Ascending aorta (tissue), 2 donors: ENCODE results near the gene IL1RL1. TPM values are rescaled to one million over a fixed set of nuclear protein-coding genes. Genes with fewer than 3 reads are reported as not detected.

Experiments used
- DNase-seq, 2 donors: peaks; one replicate each; pipeline ENCODE4 v3.0.0-alpha.2; 2019; ENCODE audit warnings: low spot score in 2 of 2
- H3K27ac ChIP-seq, 2 donors: fragments of 200-600 bp; sonication (generic); one replicate each; pipeline ENCODE4 v1.5.1; 2016 to 2017; ENCODE audit warnings: mild to moderate bottlenecking in 1 of 2
- H3K27me3 ChIP-seq: fragments of 200-600 bp; sonication (generic); one replicate; pipeline ENCODE4 v1.5.1; 2017
- H3K36me3 ChIP-seq, 2 donors: fragments of 200-600 bp; sonication (generic); one replicate each; pipeline ENCODE4 v1.5.1; 2016
- H3K4me1 ChIP-seq, 2 donors: fragments of 200-600 bp; sonication (generic); one replicate each; pipeline ENCODE4 v1.5.1; 2016 to 2017; ENCODE audit warnings: mild to moderate bottlenecking in 1 of 2
- H3K4me3 ChIP-seq, 2 donors: fragments of 200-600 bp; sonication (generic); one replicate each; pipeline ENCODE4 v1.5.1; 2016 to 2017; ENCODE audit warnings: mild to moderate bottlenecking in 1 of 2
- H3K9me3 ChIP-seq, 2 donors: fragments of 200-600 bp; sonication (generic); one replicate each; pipeline ENCODE4 v1.5.1; 2016
- intact Hi-C: fragments of 100-400 bp; cut with DNase I; formaldehyde crosslinking; loops from one replicate; pipeline ENCODE4 v1.15.1; 2023
- total RNA-seq: library from RNA; depleted of rRNA; stranded (reverse); fragments of >200 nt; gene quantifications from one replicate; pipeline ENCODE4 v1.1.0, GENCODE V29; 2016
- TF ChIP-seq, protein P1 (sequence below), 3 experiments: fragments of 200-600 bp in 2 of 3; fragments of 450-650 bp in 1 of 3; sonication (generic) in 2 of 3; IDR thresholded peaks; one replicate each; pipeline ENCODE4 v1.5.1; 2016 to 2019; ENCODE audit warnings: antibody characterized with exemption in 3 of 3, mild to moderate bottlenecking in 1 of 3, moderate library complexity in 1 of 3

IL1RL1 gene
- total RNA-seq, 1 donor from 2014 or later: 3.4 TPM

DNA sequence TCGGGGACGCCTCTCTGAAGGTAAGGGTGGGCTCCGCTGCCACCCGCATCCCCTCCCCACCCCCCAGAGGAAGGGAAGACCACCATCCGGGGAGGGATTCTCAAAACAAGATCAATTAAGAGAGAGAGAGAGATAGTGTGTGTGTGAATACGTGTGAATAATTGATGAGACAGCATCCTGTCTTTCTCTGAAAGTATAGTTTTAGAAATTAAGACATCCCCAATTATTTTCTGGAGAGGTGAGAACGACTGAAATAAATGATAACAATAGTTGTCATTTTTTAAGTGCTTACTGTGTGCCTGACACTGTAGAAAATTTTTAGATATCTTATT is 45.0 kb downstream of the IL1RL1 start:
- TF ChIP-seq, protein P1, sequence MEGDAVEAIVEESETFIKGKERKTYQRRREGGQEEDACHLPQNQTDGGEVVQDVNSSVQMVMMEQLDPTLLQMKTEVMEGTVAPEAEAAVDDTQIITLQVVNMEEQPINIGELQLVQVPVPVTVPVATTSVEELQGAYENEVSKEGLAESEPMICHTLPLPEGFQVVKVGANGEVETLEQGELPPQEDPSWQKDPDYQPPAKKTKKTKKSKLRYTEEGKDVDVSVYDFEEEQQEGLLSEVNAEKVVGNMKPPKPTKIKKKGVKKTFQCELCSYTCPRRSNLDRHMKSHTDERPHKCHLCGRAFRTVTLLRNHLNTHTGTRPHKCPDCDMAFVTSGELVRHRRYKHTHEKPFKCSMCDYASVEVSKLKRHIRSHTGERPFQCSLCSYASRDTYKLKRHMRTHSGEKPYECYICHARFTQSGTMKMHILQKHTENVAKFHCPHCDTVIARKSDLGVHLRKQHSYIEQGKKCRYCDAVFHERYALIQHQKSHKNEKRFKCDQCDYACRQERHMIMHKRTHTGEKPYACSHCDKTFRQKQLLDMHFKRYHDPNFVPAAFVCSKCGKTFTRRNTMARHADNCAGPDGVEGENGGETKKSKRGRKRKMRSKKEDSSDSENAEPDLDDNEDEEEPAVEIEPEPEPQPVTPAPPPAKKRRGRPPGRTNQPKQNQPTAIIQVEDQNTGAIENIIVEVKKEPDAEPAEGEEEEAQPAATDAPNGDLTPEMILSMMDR (IDR thresholded peaks at IDR 0.05): no peak

DNA sequence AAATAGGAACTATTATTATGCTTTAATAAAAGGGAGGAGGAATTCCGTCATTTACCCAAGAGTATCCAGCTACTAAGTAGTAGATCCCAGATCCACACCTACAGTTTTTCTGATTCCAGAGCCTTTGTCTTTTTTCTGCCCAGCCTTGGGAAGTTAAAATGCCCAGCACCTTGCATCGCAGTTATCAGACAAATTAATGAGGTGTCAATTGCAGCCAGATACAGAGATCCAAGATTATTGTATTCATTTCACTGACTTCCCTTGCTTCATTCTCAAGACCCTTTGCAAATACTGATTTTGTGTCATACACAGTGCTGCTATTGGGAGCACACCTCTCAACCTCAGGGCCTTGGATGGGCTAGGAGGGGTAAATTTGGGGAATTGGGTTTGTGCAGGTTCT is 45.4 kb downstream of the IL1RL1 start:
- intact Hi-C loops: loop anchor here (5.0 to 10.0 kb wide), 3 partner anchors 104 to 334 kb away; partner anchors contain the start of gene IL1RL2
- peaks cover 2 to 3% of the 10 kb centered on the region in 2 donors for H3K4me1 ChIP-seq
- H3K27me3 ChIP-seq: no peaks in the 10 kb centered on the region

More for the DNA sequence above, 45.0 kb downstream of the IL1RL1 start:
- H3K27ac ChIP-seq: peak overlapping the region; percentile 58 to 71
- intact Hi-C loops: loop anchor here (5.0 to 10.0 kb wide), 3 partner anchors 104 to 334 kb away; partner anchors contain the start of gene IL1RL2
- H3K36me3 ChIP-seq: no peaks in the 10 kb centered on the region
- H3K4me1 ChIP-seq: peaks cover 2 to 3% of the 10 kb centered on the region in 2 donors
- H3K27me3 ChIP-seq: no peaks in the 10 kb centered on the region
- DNase-seq: no peak
- peak overlapping the region; percentile 66 to 91 for H3K4me3 ChIP-seq
- H3K9me3 ChIP-seq: no peaks in the 10 kb centered on the region

DNA sequence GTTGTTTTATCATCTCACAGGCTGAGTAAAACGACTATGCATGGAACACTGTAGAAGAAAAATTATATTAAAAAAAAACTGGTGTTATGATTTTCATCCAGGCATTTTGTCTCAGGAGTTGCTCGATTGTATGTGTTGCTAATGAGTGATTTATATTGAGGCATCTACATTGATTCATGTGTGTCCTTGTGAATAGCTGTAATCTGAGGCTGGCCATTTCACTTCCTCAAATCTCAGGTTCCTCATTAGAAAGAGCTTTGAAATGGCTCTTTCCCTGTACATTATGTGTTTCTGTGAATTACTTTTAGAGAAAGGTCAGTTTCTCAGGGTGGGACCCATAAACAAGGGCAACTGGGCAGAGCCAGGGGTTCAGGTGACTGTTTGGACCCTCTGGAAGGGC is 46.6 kb downstream of the IL1RL1 start:
- DNase-seq: no peak
- H3K27me3 ChIP-seq: no peaks in the 10 kb centered on the region
- no peaks in the 10 kb centered on the region for H3K36me3 ChIP-seq
- no peak overlapping the region for H3K4me3 ChIP-seq
- H3K27ac ChIP-seq: no peak overlapping the region
- no peaks in the 10 kb centered on the region for H3K9me3 ChIP-seq
- TF ChIP-seq, protein P1 (IDR thresholded peaks at IDR 0.05): no peak
- intact Hi-C loops: loop anchor here (5.0 to 10.0 kb wide), 3 partner anchors 106 to 336 kb away; partner anchors contain the start of gene IL1RL2
- peaks cover 2 to 3% of the 10 kb centered on the region in 2 donors for H3K4me1 ChIP-seq

More for the DNA sequence above, 45.4 kb downstream of the IL1RL1 start:
- TF ChIP-seq, protein P1 (IDR thresholded peaks at IDR 0.05): no peak
- Histone ChIP-seq H3K27ac (no peak overlapping the region), H3K36me3 (no peaks in the 10 kb centered on the region), H3K4me3 (peak overlapping the region; percentile 66 to 91), H3K9me3 (no peaks in the 10 kb centered on the region)
- DNase-seq: no peak

DNA sequence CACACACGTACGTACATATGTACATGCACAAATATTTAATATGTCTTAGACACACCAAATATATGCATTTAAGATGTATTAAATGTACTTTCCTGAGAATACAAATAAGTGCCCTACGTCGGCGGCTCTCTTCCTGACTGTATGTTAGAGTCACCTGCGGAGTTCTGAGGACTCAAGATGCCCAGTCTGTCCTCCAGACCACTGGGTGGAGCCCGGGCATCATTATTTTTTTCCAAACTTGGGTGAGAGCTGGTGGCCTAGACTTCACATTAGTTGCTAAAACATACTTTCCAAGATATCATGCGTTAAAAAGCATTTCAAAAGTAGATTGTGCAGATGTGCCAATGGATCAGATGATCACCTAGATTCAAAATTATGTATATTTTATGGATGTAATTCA is 47.1 kb downstream of the IL1RL1 start:
- TF ChIP-seq, protein P1 (IDR thresholded peaks at IDR 0.05): no peak
- Histone ChIP-seq H3K4me3 (no peak overlapping the region), H3K36me3 (no peaks in the 10 kb centered on the region), H3K4me1 (peaks cover 2 to 3% of the 10 kb centered on the region in 2 donors), H3K27me3 (no peaks in the 10 kb centered on the region), H3K9me3 (no peaks in the 10 kb centered on the region), H3K27ac (no peak overlapping the region)
- DNase-seq: no peak
- intact Hi-C loops: loop anchor here (5.0 to 10.0 kb wide), 3 partner anchors 106 to 336 kb away; partner anchors contain the start of gene IL1RL2

DNA sequence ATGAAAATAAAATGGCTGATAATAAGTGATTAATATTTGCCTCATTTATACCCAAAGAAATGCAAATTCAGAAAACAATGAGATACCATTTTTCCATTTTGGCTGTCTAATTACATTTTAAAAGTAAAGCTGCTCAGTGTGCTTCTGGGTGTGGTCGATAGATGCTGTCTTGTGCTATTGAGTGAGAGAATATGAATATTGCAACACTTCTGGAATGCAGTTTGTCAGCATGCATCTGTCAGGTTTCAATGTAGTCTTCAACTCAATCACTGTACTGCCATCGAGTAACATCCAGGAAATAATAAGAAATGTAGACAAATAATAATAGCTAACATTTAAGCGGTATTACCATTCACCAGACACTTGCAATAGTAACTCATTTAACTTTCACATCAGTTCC is 48.2 kb downstream of the IL1RL1 start:
- TF ChIP-seq, protein P1 (IDR thresholded peaks at IDR 0.05): no peak
- H3K27me3 ChIP-seq: no peaks in the 10 kb centered on the region
- H3K27ac ChIP-seq: no peak overlapping the region
- intact Hi-C loops: loop anchor here (5.0 to 10.0 kb wide), 3 partner anchors 107 to 337 kb away; partner anchors contain the start of gene IL1RL2
- no peak for DNase-seq
- H3K4me1 ChIP-seq: peaks cover 2 to 3% of the 10 kb centered on the region in 2 donors
- H3K36me3 ChIP-seq: no peaks in the 10 kb centered on the region
- no peaks in the 10 kb centered on the region for H3K9me3 ChIP-seq
- no peak overlapping the region for H3K4me3 ChIP-seq
